NCI-H1092 (cell line): ENCODE data around the gene RBM4B.

Source experiments
- DNase-seq: peaks from one replicate; lab custom pipeline; 2025; lab: John Stamatoyannopoulos, UW

Gene RBM4B

GRCh38 chr11:66707486-66707885 is 29.8 kb upstream of the RBM4B start:
- DNase-seq = no peak

GRCh38 chr11:66706989-66707388 is 29.3 kb upstream of the RBM4B start:
- DNase-seq = no peak

DNA sequence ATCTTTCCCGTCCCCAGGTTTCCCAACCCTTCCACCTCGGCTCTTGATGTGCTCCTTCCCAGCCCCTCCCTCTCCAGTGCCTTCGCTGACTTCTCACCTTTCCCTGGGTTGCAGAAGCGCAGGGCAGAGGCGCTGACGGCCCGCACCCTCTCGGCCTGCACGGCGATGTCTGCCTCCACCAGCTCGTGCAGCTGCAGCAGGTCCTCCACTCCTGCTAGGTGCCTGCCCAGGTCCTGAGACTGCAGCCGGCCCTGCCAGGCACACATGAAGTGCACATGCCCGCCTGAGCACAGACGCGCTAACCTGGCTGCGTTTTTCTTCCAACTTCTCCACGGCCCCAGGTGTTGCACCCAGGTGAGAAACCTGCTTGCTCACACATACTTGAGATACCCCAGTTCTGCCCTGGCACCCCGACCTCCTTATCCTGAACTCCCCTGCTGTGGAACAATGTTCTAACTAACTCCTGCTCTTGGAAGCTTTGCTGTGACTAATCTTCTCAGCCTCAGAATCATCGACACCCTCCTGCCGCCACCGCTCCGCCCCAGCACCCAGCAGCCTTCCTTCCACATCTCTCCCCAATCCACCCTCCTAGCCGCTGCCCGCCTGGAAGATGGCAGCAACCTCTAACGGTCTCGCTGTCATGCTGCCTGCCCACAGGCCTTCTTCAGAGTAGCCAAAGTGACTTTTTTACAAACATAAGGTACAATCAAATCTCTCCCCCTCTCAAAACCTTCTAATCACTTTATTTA is 28.1 kb upstream of the RBM4B start:
- DNase-seq = no peak

GRCh38 chr11:66704659-66705360 is 27.1 kb upstream of the RBM4B start:
- DNase-seq = no peak

- DNase-seq = no peak
Observed at GRCh38 chr11:66701432-66702240, 23.9 kb upstream of the RBM4B start.

DNA sequence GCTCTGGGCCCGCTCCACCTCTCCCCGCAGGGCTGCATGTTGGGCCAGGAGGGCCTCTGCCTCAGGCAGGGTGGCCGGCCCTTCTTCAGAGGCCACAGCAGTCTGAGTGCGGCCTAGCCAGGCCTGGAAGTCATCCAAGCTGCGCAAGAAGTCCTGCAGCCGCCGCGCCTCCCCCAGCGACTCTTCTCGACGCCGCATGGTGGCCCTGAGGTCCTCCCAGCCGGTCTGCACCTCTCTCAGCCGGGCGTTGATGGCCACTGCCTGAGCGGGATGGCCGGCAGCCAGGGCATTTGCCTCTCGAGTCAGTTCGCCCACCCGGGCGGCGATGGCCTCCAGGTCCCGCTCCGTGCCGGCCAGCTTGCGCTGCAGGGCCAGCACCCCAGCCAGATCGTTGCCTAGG is 23.1 kb upstream of the RBM4B start:
- no peak for DNase-seq

- DNase-seq = no peak
Observed at GRCh38 chr11:66700337-66700736, 22.6 kb upstream of the RBM4B start.

GRCh38 chr11:66698491-66698890 is 20.8 kb upstream of the RBM4B start:
- no peak for DNase-seq

GRCh38 chr11:66697988-66698387 is 20.3 kb upstream of the RBM4B start:
- DNase-seq = no peak

DNA sequence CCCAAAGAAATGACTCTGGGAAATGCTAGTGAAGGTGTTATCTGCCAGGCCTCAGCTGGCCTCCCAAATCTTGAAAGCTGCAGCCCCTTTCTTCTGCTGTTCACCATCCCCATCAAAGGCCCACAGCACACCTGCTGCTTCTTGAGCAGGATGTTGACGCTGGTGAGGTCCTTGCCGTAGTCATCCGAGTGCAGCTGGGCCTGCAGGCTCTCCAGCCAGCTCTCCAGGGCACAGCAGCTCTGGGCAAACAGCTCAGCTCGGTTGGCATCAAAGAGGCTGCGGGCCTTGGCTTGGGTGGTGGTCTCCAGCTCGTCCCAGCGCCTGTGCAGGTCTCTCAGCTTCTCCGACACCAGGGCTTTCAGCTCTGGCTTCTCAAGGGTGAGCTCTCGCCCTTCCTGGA is 18.5 kb upstream of the RBM4B start:
- no peak for DNase-seq

- peak; percentile 74 for DNase-seq
Observed at GRCh38 chr11:66694732-66695207, 17.1 kb upstream of the RBM4B start.

DNA sequence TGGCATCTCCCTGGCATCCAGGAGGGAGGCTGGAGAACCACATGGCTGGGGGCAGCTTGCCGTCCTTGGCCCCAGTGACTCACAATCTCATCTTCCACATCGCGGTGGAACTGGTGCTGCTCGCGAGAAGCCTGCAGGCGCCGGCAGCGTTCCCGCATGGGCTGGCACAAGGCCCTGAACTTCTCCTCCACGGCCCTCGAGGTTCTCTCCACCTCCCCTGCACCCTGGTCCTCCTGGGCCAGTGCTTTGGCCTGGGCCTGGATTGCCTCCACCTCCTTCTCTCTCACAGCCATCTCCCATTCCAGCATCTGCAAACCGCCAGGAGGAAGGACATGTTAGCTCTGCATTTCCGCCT is 16.3 kb upstream of the RBM4B start:
- DNase-seq = no peak

DNA sequence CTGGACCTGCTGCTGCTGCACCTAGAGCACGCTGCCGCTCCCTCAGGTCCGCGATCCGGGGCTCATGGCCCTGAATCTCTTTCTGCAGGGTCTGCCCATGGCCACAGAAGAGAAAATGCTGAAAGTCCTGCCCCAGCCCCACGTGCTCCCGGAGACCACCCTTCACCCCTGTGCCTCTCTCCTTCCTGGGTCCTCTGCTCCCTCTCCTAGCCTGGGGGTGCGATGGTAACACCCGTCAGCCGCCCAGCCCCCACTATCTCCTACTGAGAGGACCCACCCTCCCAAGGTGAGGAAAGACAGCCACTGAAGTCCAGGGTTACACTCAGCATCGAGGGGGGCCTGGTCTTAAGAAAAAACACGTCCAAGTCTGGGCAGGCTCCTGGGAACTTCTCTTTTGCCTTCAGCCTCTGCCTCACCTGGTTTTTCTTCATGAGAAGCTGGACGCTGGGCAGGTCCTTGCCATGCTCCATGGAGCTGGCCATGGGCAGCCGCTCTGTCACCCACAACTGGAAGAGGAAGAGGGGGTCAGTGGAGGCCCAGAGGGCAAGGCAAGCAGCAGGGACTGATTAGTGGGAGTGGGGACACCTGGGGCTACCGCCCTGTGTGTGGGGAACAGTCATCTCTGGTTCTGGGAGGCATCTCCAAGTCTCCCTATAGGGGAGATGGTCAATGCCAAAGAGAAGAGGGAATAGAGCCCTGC is 15.8 kb upstream of the RBM4B start:
- DNase-seq = no peak

DNA sequence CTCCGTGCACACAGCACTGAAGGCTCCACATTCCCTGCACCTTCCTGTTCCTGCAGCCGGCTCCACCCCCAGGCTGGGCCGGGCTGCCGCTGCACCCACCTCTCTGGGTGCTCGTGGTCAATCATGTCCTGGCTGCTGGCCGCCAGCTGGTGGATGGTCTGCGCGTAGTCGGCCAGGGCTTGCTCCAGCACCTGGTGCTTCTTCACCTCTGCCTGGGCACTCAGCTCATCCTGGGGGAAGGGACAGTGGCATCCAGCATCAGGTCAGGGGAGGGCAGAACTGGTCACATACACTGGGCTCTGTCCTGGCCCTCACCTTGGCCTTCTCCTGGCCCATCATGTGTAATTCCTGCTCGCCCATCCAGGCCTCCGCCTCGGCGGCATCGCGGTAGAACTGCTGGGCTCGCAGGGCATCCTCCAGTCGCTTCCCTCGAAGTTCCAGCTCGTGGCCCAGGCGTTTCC is 15.2 kb upstream of the RBM4B start:
- DNase-seq = no peak

- DNase-seq = no peak
Observed at GRCh38 chr11:66692446-66692845, 14.8 kb upstream of the RBM4B start.

DNA sequence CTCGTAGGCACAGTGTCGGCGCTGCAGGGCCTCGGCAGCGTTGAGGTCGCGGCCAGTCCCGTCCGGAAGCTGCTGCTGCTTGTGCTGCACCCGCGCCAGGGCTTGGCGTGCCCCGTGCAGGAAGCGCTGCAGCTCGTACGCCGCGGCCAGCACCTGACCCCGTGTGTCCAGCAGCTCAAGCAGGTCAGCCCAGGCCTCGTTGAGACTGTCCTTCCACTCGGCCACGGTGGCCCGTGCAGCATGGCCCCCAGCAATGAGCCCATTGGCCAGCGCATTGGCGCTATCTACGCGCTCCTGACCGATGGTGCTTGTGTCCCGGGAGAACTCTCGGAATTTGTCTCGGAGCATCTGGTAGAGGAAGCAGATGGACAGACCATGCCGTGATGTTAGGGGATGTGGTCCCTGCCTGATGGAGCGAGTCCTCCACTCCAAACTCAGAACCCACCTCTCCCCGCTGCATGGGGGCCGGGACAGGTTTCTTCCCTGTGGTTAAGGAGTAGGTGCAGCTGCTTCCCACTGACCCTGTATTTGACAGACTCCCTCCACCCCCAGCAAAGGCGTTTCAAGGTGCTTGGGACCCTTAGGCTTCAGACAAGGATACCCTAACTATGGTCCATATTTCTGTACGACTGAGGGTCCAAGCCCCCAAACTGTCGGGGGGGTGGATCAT is 13.8 kb upstream of the RBM4B start:
- DNase-seq = no peak

DNA sequence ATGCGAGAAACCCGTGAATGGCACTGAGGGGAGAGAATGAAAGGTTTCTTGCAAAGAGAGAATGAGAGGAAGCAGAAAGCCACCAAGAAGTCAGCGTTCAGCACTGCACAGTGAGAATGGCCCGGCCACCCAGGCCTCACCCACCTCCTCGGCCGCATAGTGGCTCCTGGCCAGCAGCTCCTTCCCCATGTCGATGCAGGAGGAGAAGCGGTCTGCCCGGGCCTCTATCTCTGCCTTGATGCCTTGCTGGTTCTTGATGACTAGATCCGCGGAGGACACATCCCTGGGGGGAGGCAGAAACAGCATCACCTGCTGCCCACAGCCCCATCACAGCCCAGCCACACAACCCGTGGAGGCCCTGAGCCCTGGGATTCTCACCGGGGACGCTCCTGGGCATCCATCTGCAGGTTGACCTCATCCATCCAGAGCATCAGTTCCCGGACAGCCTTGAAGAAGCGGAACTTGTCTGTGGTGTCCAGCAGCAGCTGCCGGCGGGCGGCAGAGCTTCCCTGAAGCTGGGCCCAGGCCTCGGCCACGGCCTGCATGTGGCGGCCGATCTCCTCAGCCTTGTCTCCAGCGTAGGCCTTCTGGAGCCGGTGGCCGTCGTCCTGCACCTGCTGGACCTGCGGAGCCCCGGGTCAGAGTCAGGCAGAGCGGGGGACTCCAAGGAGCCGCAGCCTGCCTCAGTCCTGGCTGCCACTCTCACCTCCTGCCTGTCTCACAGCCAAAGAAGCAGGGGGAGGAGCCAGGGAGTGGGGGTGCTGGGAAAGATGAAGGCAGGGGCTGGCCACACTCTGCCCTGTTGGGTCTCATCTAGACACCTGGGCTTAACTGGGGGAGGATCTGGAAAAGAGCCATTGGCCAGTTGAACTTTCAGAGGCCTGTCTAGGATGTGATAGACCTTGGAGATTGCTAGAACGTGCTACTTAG is 12.2 kb upstream of the RBM4B start:
- DNase-seq = no peak

DNA sequence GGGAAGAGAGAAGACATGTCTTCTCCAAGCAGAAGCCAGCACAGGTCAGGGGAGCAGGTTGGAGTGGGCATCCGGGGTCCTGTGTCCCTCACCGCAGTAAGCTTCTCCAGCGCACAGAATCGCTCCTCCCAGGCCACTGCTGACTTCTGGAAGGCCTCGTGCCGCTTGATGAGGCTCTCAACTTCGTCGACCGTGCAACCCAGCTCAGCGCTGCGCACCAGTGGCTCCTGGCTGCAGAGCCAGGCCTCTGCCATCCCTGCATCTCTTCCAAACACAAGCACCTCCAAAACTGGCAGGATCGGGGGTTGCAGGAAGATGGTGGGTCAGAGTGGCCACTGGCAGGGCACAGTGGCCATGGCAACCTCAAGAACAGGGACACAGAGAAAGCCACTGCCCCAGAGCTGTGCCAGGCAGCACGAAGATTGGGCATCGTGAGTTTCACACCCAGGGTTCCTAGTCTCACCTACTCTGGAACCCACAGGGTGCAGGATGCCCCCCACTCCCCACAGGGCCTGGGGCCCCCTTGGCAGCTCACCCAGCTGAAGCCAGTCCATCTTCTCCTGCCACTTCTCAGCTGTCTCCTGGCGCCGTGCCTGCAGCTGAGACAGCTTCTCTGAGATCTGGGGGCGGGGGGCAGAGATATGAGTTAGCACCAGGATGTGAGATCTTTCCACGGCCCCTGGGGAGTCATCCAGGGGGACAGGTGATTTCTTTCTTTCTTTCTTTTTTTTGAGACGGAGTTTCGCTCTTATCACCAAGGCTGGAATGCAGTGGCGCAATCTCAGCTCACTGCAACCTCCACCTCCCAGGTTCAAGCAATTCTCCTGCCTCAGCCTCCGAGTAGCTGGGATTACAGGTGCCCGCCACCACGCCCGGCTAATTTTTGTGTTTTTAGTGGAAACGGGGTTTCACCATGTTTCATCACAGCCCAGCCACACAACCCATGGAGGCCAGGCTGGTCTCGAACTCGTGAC is 11.2 kb upstream of the RBM4B start:
- DNase-seq = no peak

DNA sequence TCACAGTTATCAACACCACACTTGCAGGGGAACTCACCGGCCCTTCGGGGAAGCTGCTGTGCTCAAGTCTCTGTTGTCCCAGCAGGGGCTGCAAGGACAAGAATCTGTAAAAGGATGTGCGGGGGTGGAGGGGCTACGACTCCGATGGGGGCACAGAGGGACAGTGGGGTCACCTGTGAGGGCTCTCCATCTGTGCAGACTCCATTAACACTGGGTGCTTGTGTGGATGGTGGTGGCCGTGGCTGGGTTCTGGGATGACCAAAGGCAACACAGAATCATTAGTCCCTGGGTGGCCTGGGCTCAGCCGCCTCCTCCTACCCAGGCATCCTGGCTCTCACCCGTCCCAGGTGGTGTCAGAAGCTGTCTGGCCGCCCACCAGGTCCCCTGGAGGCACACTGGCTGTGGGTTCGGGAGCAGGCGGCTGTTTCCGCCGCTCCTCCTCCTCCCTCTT is 10.2 kb upstream of the RBM4B start:
- no peak for DNase-seq
